ENCODE results near the gene STARD10. TPM values are rescaled to one million over a fixed set of nuclear protein-coding genes. Genes with fewer than 3 reads are reported as not detected.

The STARD10 gene
- total and polyA plus RNA-seq, 7 donors: 29.9 to 900 (median 60.1) TPM

- Histone ChIP-seq H3K9me3 (no peaks in the 10 kb centered on the region), H3K27ac (peak overlapping the region in 1 of 4 donors; percentile 22), H3K36me3 (no peaks in the 10 kb centered on the region), H3K4me1 (peaks cover 3 to 51% (median 45%) of the 10 kb centered on the region in 4 donors), H3K4me3 (no peak overlapping the region), H3K27me3 (no peaks in the 10 kb centered on the region)
- 53 to 85% methylated on average over 7 of the region's 7 CpGs for WGBS, 2 donors
- no peak for DNase-seq
- intact Hi-C loops (cut with DNase I): no loop called here
- TF ChIP-seq CTCF (IDR thresholded peaks at IDR 0.05): no peak
- no peak for TF ChIP-seq EP300 (IDR thresholded peaks at IDR 0.05)
- TF ChIP-seq POLR2A (IDR thresholded peaks at IDR 0.05): no peak
- no peak for TF ChIP-seq POLR2AphosphoS5 (IDR thresholded peaks at IDR 0.05)
Observed at GRCh38 chr11:72775288-72776110, 18.3 kb downstream of the STARD10 start.

- intact Hi-C loops (cut with DNase I): no loop called here
- TF ChIP-seq CTCF (IDR thresholded peaks at IDR 0.05): no peak
- TF ChIP-seq EP300 (IDR thresholded peaks at IDR 0.05): no peak
- no peak for TF ChIP-seq POLR2A (IDR thresholded peaks at IDR 0.05)
- no peak for TF ChIP-seq POLR2AphosphoS5 (IDR thresholded peaks at IDR 0.05)
- DNase-seq: no peak
- H3K27ac ChIP-seq: peak overlapping the region in 3 of 4 donors; percentile 22 to 76 (median 63)
- no peaks in the 10 kb centered on the region for H3K36me3 ChIP-seq
- H3K9me3 ChIP-seq: no peaks in the 10 kb centered on the region
- peaks cover 0 to 42% (median 40%) of the 10 kb centered on the region in 4 donors for H3K4me1 ChIP-seq
- H3K4me3 ChIP-seq: no peak overlapping the region
- no peaks in the 10 kb centered on the region for H3K27me3 ChIP-seq
- 39 to 82% methylated on average over 6 of the region's 6 CpGs for WGBS, 2 donors
Observed at GRCh38 chr11:72774499-72774898, 19.3 kb downstream of the STARD10 start.

DNA sequence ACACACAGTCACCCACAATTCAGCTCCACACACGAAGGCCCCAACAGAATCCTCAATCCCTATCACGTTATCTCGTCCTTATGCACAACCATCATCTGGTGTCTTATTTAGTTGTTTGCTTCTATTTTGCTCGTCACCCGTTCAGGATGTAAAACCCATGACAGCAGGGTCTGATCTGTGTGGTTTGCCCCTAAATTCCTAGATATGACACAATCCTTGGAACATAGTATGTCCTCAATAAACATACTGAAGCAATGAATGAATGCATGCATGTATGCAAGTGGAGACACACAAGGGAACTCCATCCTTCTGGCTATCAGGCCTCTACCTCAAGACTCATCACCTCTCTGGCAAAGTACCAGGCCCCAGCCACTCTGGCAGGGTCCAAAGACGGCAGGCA is 20.2 kb downstream of the STARD10 start:
- intact Hi-C loops (cut with DNase I): loop anchor here (2.0 kb wide), 1 partner anchor 19 kb away; no protein-coding TSS in a partner anchor
- H3K27ac ChIP-seq: peak overlapping the region in 3 of 4 donors; percentile 46 to 76 (median 63)

DNA sequence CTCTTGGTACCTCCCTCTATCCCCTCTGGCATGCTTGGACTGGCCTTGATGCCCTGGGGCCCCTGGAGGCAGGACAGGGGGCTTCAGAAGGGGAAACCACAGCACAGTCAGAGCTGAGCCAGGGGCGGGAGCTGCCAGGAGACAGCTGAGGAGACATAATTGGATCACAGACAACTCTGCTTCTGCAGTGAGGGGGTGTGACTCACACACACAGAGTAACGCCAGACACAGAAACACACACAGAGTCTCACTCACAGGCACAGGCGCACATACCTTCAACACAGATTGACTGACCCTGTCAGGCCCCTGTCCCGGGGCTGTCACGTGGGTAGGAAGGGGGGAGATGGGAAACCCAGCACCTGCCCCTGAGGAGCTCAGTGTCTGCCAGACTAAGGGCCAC is 20.6 kb downstream of the STARD10 start:
- Histone ChIP-seq H3K4me3 (no peak overlapping the region), H3K27ac (peak overlapping the region in 3 of 4 donors; percentile 46 to 76 (median 63)), H3K36me3 (no peaks in the 10 kb centered on the region), H3K9me3 (no peaks in the 10 kb centered on the region), H3K27me3 (no peaks in the 10 kb centered on the region), H3K4me1 (peaks cover 0 to 42% (median 40%) of the 10 kb centered on the region in 4 donors)
- WGBS, 2 donors: 39 to 63% methylated on average over 5 of the region's 5 CpGs
- TF ChIP-seq POLR2AphosphoS5 (IDR thresholded peaks at IDR 0.05) (peak in 2 of 4 donors; percentile 12 to 63), CTCF (IDR thresholded peaks at IDR 0.05) (no peak)
- peak; percentile 88 for DNase-seq
- intact Hi-C loops (cut with DNase I): loop anchor here (2.0 kb wide), 1 partner anchor 18 kb away; no protein-coding TSS in a partner anchor

More for the DNA sequence above, 20.2 kb downstream of the STARD10 start:
- Histone ChIP-seq H3K27me3 (no peaks in the 10 kb centered on the region), H3K4me3 (no peak overlapping the region), H3K36me3 (no peaks in the 10 kb centered on the region), H3K4me1 (peaks cover 0 to 42% (median 40%) of the 10 kb centered on the region in 4 donors), H3K9me3 (no peaks in the 10 kb centered on the region)
- WGBS, 2 donors: 47 to 74% methylated on average over 6 of the region's 6 CpGs
- DNase-seq: no peak
- TF ChIP-seq POLR2AphosphoS5 (IDR thresholded peaks at IDR 0.05) (no peak), POLR2A (IDR thresholded peaks at IDR 0.05) (no peak), EP300 (IDR thresholded peaks at IDR 0.05) (no peak), CTCF (IDR thresholded peaks at IDR 0.05) (no peak)
